ENCODE results near the gene DYTN. TPM values are rescaled to one million over a fixed set of nuclear protein-coding genes. Genes with fewer than 3 reads are reported as not detected.

Gene DYTN
- total RNA-seq, 1 donor, result not detected

- Histone ChIP-seq H3K79me2 (ENCODE audit: insufficient read depth, low read length) (no peaks in the 10 kb centered on the region), H3K4me1 (ENCODE audit: insufficient read depth, low read length) (no peaks in the 10 kb centered on the region), H3K9me3 (ENCODE audit: low read depth, low read length) (no peaks in the 10 kb centered on the region), H3K4me3 (ENCODE audit: insufficient read depth, low read length) (no peak overlapping the region), H3K27ac (ENCODE audit: low read depth, low read length) (no peak overlapping the region), H3K27me3 (ENCODE audit: insufficient read depth, low read length) (no peaks in the 10 kb centered on the region), H2AFZ (ENCODE audit: low read length) (peak overlapping the region; percentile 22), H3K4me2 (ENCODE audit: insufficient read depth, low read length) (peak overlapping the region; percentile 36), H4K20me1 (ENCODE audit: insufficient read depth, low read length) (no peaks in the 10 kb centered on the region), H3K36me3 (ENCODE audit: insufficient read depth, low read length) (no peaks in the 10 kb centered on the region)
- TF ChIP-seq CTCF (IDR thresholded peaks at IDR 0.05; ENCODE audit: extremely low read depth, low read depth, low read length), result no peak
- no peak for DNase-seq (ENCODE audit: insufficient read length, low spot score, missing footprints)
Measured at GRCh38 chr2:206713746-206714145, 4.5 kb downstream of the DYTN start.

- TF ChIP-seq CTCF (IDR thresholded peaks at IDR 0.05; ENCODE audit: extremely low read depth, low read depth, low read length), result no peak
- no peak overlapping the region for H3K4me3 ChIP-seq (ENCODE audit: insufficient read depth, low read length)
- H3K4me1 ChIP-seq (ENCODE audit: insufficient read depth, low read length), result no peaks in the 10 kb centered on the region
- no peak overlapping the region for H3K4me2 ChIP-seq (ENCODE audit: insufficient read depth, low read length)
- H4K20me1 ChIP-seq (ENCODE audit: insufficient read depth, low read length), result no peaks in the 10 kb centered on the region
- H3K79me2 ChIP-seq (ENCODE audit: insufficient read depth, low read length), result no peaks in the 10 kb centered on the region
- DNase-seq (ENCODE audit: insufficient read length, low spot score, missing footprints), result peak; percentile 50
- H2AFZ ChIP-seq (ENCODE audit: low read length), result no peak overlapping the region
- no peaks in the 10 kb centered on the region for H3K9me3 ChIP-seq (ENCODE audit: low read depth, low read length)
- no peaks in the 10 kb centered on the region for H3K36me3 ChIP-seq (ENCODE audit: insufficient read depth, low read length)
- H3K27ac ChIP-seq (ENCODE audit: low read depth, low read length), result no peak overlapping the region
- H3K27me3 ChIP-seq (ENCODE audit: insufficient read depth, low read length), result peaks cover 6% of the 10 kb centered on the region
Measured at GRCh38 chr2:206708286-206708685, 9.9 kb downstream of the DYTN start.

- H3K27me3 ChIP-seq (ENCODE audit: insufficient read depth, low read length), result peaks cover 7% of the 10 kb centered on the region
- no peak for TF ChIP-seq CTCF (IDR thresholded peaks at IDR 0.05; ENCODE audit: extremely low read depth, low read depth, low read length)
- H3K4me3 ChIP-seq (ENCODE audit: insufficient read depth, low read length), result no peak overlapping the region
- H3K9me3 ChIP-seq (ENCODE audit: low read depth, low read length), result no peaks in the 10 kb centered on the region
- no peaks in the 10 kb centered on the region for H3K4me1 ChIP-seq (ENCODE audit: insufficient read depth, low read length)
- no peaks in the 10 kb centered on the region for H4K20me1 ChIP-seq (ENCODE audit: insufficient read depth, low read length)
- DNase-seq (ENCODE audit: insufficient read length, low spot score, missing footprints), result peak; percentile 41
- no peaks in the 10 kb centered on the region for H3K79me2 ChIP-seq (ENCODE audit: insufficient read depth, low read length)
- no peaks in the 10 kb centered on the region for H3K36me3 ChIP-seq (ENCODE audit: insufficient read depth, low read length)
- no peak overlapping the region for H3K4me2 ChIP-seq (ENCODE audit: insufficient read depth, low read length)
- no peak overlapping the region for H3K27ac ChIP-seq (ENCODE audit: low read depth, low read length)
- H2AFZ ChIP-seq (ENCODE audit: low read length), result no peak overlapping the region
Measured at GRCh38 chr2:206707164-206707701, 11.0 kb downstream of the DYTN start.

GRCh38 chr2:206701952-206702605 is 16.1 kb downstream of the DYTN start:
- no peaks in the 10 kb centered on the region for H4K20me1 ChIP-seq (ENCODE audit: insufficient read depth, low read length)
- H3K4me3 ChIP-seq (ENCODE audit: insufficient read depth, low read length), result no peak overlapping the region
- DNase-seq (ENCODE audit: insufficient read length, low spot score, missing footprints), result no peak
- H3K4me1 ChIP-seq (ENCODE audit: insufficient read depth, low read length), result no peaks in the 10 kb centered on the region
- no peaks in the 10 kb centered on the region for H3K36me3 ChIP-seq (ENCODE audit: insufficient read depth, low read length)
- H2AFZ ChIP-seq (ENCODE audit: low read length), result no peak overlapping the region
- no peak for TF ChIP-seq CTCF (IDR thresholded peaks at IDR 0.05; ENCODE audit: extremely low read depth, low read depth, low read length)
- no peaks in the 10 kb centered on the region for H3K79me2 ChIP-seq (ENCODE audit: insufficient read depth, low read length)
- H3K4me2 ChIP-seq (ENCODE audit: insufficient read depth, low read length), result no peak overlapping the region
- no peak overlapping the region for H3K27ac ChIP-seq (ENCODE audit: low read depth, low read length)
- H3K9me3 ChIP-seq (ENCODE audit: low read depth, low read length), result no peaks in the 10 kb centered on the region
- H3K27me3 ChIP-seq (ENCODE audit: insufficient read depth, low read length), result peaks cover 7% of the 10 kb centered on the region

Measured in osteoblast (primary cell).